Keratinocyte (primary cell): ENCODE data around the gene NECTIN4.
A peak's percentile ranks its signal among the peaks of the same experiment; 100 is the strongest.

Experiments used
- EZH2 ChIP-seq: IDR thresholded peaks from one replicate; pipeline ENCODE4 v1.6.1; 2012; ENCODE audit warnings: inconsistent platforms, mild to moderate bottlenecking, low read length, moderate library complexity
- TF ChIP-seq, protein P1 (sequence below), 3 experiments: IDR thresholded peaks in 1 of 3; conservative IDR thresholded peaks in 1 of 3; optimal IDR thresholded peaks in 1 of 3; 2 replicates in 2 of 3; 3 replicates in 1 of 3; pipeline versions ENCODE3 to v1.5.1; 2011; ENCODE audit warnings: low read length in 3 of 3, mild to moderate bottlenecking in 3 of 3, moderate library complexity in 2 of 3, control low read depth in 1 of 3, inconsistent platforms in 1 of 3; ENCODE audit not compliant: insufficient read depth in 2 of 3; ENCODE audit errors: extremely low read depth in 1 of 3

DNA sequence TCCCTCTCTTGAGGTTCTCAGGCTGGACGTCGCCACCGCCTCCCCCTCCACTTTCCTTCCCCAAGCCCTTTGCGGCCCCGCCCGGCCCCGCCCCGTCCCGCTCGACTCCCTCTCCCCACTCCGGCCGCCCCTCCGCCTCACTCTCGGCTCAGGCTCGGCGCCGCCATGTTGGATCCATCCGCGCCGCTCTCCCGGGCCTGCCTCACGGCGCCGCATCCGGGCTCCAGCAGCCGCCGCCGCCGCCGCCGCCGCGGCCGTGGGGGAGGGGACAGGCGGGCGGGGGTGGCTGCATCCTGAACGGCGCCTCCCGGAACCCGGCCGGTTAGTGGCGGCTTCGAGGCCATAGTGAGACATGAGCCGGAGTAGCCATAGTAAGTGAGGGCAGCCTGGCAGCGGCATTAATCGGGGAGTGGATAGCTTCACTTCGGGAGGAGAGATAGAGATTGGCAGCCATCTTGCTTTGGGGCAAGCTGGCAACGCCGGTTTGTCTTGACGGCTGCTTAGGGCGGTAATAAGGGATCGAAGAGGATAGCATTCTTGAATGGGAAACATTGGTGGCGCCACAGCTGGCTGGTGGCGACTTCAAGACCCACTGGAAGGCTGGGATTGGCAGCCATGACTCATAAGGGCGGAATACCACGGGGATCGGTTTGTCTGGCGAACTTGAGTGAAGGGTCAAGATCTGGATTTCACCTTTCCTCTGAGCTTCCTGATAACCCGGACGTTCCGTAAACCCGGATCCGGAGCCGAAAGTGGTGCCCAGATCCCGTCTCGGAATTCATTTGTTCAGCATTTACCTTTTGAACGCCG, 43.3 kb upstream of the NECTIN4 start, which contains the start of gene DEDD:
- TF ChIP-seq, protein P1, sequence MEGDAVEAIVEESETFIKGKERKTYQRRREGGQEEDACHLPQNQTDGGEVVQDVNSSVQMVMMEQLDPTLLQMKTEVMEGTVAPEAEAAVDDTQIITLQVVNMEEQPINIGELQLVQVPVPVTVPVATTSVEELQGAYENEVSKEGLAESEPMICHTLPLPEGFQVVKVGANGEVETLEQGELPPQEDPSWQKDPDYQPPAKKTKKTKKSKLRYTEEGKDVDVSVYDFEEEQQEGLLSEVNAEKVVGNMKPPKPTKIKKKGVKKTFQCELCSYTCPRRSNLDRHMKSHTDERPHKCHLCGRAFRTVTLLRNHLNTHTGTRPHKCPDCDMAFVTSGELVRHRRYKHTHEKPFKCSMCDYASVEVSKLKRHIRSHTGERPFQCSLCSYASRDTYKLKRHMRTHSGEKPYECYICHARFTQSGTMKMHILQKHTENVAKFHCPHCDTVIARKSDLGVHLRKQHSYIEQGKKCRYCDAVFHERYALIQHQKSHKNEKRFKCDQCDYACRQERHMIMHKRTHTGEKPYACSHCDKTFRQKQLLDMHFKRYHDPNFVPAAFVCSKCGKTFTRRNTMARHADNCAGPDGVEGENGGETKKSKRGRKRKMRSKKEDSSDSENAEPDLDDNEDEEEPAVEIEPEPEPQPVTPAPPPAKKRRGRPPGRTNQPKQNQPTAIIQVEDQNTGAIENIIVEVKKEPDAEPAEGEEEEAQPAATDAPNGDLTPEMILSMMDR (optimal IDR thresholded peaks at IDR 0.05 in 1 of 3, IDR thresholded peaks at IDR 0.05 in 1 of 3, conservative IDR thresholded peaks at IDR 0.05 in 1 of 3; ENCODE audit: extremely low read depth in 1 of 3, insufficient read depth in 2 of 3, low read length in 3 of 3), result peak in 2 of 3 experiments; percentile 2 to 26
- no peak for TF ChIP-seq EZH2
